ENCODE results near the gene PLCD1.

The PLCD1 gene

GRCh38 chr3:38016847-38017444, 12.5 kb downstream of the PLCD1 start:
- Histone ChIP-seq H3K9me3 (ENCODE audit: control insufficient read depth, low read length) (peaks cover 10% of the 10 kb centered on the region), H3K36me3 (ENCODE audit: control insufficient read depth, insufficient read depth, low read length) (peaks cover 53% of the 10 kb centered on the region), H3K27ac (ENCODE audit: low read depth, low read length, severe bottlenecking) (no peak overlapping the region), H3K4me1 (ENCODE audit: control insufficient read depth, insufficient read depth, low read length, poor library complexity, severe bottlenecking) (peaks cover 2% of the 10 kb centered on the region), H3K4me3 (ENCODE audit: extremely low read depth, insufficient read depth, low read length, poor library complexity, severe bottlenecking) (no peak overlapping the region)
- 80 to 86% methylated on average over 4 to 6 of the region's 6 CpGs for WGBS, 2 experiments (ENCODE audit: insufficient coverage in 2 of 2)

DNA sequence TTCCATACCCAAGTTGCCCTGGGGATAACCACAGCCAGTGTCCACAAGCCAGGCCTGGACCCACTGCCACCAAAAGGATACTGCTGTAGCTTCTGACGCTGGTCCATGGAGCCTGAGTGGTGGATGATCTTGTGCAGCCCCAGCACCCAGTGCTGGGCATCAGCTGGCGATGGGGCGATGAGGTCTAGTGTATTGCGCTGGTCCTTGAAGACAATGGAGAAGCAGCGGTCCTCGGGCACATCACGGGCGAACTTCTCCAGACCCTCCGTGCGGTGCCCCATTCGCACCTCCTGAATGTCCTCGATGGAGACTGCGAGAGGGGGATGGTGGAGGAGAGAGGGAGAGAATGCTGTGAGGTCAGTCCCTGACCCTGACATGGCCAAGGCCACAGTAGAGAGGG, 13.0 kb downstream of the PLCD1 start:
- no peak overlapping the region for H3K4me3 ChIP-seq (ENCODE audit: extremely low read depth, insufficient read depth, low read length, poor library complexity, severe bottlenecking)
- peaks cover 10% of the 10 kb centered on the region for H3K9me3 ChIP-seq (ENCODE audit: control insufficient read depth, low read length)
- H3K36me3 ChIP-seq (ENCODE audit: control insufficient read depth, insufficient read depth, low read length): peaks cover 53% of the 10 kb centered on the region
- WGBS, 2 experiments (ENCODE audit: insufficient coverage in 2 of 2): 98 to 99% methylated on average over 8 to 13 of the region's 13 CpGs
- no peak overlapping the region for H3K27ac ChIP-seq (ENCODE audit: low read depth, low read length, severe bottlenecking)
- no peaks in the 10 kb centered on the region for H3K4me1 ChIP-seq (ENCODE audit: control insufficient read depth, insufficient read depth, low read length, poor library complexity, severe bottlenecking)

DNA sequence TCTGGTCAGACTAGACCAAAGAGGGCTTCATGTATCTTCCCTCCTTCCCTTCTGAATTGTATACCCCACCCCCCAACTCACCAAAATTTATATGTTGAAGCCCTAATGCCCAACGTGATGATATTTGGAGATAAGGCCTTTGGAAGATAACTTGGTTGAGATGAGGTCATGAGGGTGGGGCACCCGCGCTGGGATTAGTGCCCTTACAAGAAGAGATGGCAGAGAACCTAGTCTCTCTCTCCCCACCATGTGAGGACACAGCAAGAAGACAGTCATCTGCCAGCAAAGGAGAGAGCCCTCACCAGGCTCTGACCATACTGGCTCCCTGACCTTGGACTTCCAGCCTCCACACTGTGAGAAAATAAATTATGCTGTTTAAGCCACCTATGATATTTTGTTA, 13.5 kb downstream of the PLCD1 start:
- Histone ChIP-seq H3K36me3 (ENCODE audit: control insufficient read depth, insufficient read depth, low read length) (peaks cover 53% of the 10 kb centered on the region), H3K27ac (ENCODE audit: low read depth, low read length, severe bottlenecking) (no peak overlapping the region)
- WGBS, 2 experiments (ENCODE audit: insufficient coverage in 2 of 2): 100% methylated on average over 2 of the region's 3 CpGs; no CpG with 5 or more reads in 1 of the 2 experiments

GRCh38 chr3:38015485-38015884, 14.0 kb downstream of the PLCD1 start:
- no peak overlapping the region for H3K4me3 ChIP-seq (ENCODE audit: extremely low read depth, insufficient read depth, low read length, poor library complexity, severe bottlenecking)
- H3K36me3 ChIP-seq (ENCODE audit: control insufficient read depth, insufficient read depth, low read length): peaks cover 54% of the 10 kb centered on the region
- H3K27ac ChIP-seq (ENCODE audit: low read depth, low read length, severe bottlenecking): no peak overlapping the region
- peaks cover 10% of the 10 kb centered on the region for H3K9me3 ChIP-seq (ENCODE audit: control insufficient read depth, low read length)
- 100% methylated on average over 1 to 2 of the region's 3 CpGs for WGBS, 2 experiments (ENCODE audit: insufficient coverage in 2 of 2)
- H3K4me1 ChIP-seq (ENCODE audit: control insufficient read depth, insufficient read depth, low read length, poor library complexity, severe bottlenecking): no peaks in the 10 kb centered on the region

More for the DNA sequence above, 13.5 kb downstream of the PLCD1 start:
- Histone ChIP-seq H3K4me1 (ENCODE audit: control insufficient read depth, insufficient read depth, low read length, poor library complexity, severe bottlenecking) (no peaks in the 10 kb centered on the region), H3K9me3 (ENCODE audit: control insufficient read depth, low read length) (peaks cover 10% of the 10 kb centered on the region), H3K4me3 (ENCODE audit: extremely low read depth, insufficient read depth, low read length, poor library complexity, severe bottlenecking) (no peak overlapping the region)

GRCh38 chr3:38011111-38011510, 18.3 kb downstream of the PLCD1 start:
- H3K27ac ChIP-seq (ENCODE audit: low read depth, low read length, severe bottlenecking): no peak overlapping the region
- H3K4me3 ChIP-seq (ENCODE audit: extremely low read depth, insufficient read depth, low read length, poor library complexity, severe bottlenecking): no peak overlapping the region
- peaks cover 5% of the 10 kb centered on the region for H3K9me3 ChIP-seq (ENCODE audit: control insufficient read depth, low read length)
- no peaks in the 10 kb centered on the region for H3K4me1 ChIP-seq (ENCODE audit: control insufficient read depth, insufficient read depth, low read length, poor library complexity, severe bottlenecking)
- 92 to 94% methylated on average over 18 to 21 of the region's 21 CpGs for WGBS, 2 experiments (ENCODE audit: insufficient coverage in 2 of 2)
- peaks cover 41% of the 10 kb centered on the region for H3K36me3 ChIP-seq (ENCODE audit: control insufficient read depth, insufficient read depth, low read length)

DNA sequence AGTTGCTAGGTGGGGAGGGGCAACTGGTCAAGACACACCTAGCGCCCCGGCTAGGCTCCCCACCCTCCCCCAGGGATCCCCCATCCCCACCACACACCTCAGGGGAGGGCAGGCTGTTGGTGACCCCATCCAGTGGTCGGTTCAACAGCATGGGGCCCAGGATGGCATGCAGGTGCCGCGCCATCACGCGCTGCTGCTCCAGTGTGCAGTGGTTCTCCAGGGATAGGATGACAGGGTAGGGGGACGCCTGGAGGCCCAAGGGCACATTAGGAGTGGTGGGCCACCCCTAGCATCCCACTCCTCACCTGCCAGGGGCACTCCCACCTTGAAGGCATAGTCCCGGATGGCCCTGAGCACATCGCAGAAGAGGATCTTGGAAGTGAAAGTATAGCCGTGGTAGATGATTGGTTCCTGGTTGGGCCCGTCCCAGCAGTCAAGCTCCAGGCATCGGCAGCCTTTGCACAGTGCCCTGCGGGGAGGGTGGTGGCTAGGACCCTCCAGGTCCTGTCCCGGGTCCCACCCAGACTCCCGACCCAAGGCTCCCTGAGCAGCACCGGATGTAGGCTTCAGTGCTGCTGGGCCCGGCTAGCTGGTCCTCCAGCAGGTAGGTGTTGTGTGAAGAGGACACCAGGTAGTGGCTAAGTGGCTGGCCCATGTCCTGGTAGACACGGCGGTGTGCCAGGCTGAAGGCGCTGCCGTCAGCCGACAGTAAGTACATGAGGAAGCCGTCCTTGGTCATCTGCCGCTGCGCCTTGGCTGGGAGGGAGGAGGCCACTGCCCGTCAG, 19.4 kb downstream of the PLCD1 start:
- 97 to 99% methylated on average over 19 to 21 of the region's 27 CpGs for WGBS, 2 experiments (ENCODE audit: insufficient coverage in 2 of 2)
- Histone ChIP-seq H3K9me3 (ENCODE audit: control insufficient read depth, low read length) (no peaks in the 10 kb centered on the region), H3K4me3 (ENCODE audit: extremely low read depth, insufficient read depth, low read length, poor library complexity, severe bottlenecking) (no peak overlapping the region), H3K27ac (ENCODE audit: low read depth, low read length, severe bottlenecking) (no peak overlapping the region), H3K4me1 (ENCODE audit: control insufficient read depth, insufficient read depth, low read length, poor library complexity, severe bottlenecking) (no peaks in the 10 kb centered on the region), H3K36me3 (ENCODE audit: control insufficient read depth, insufficient read depth, low read length) (peaks cover 30% of the 10 kb centered on the region)

DNA sequence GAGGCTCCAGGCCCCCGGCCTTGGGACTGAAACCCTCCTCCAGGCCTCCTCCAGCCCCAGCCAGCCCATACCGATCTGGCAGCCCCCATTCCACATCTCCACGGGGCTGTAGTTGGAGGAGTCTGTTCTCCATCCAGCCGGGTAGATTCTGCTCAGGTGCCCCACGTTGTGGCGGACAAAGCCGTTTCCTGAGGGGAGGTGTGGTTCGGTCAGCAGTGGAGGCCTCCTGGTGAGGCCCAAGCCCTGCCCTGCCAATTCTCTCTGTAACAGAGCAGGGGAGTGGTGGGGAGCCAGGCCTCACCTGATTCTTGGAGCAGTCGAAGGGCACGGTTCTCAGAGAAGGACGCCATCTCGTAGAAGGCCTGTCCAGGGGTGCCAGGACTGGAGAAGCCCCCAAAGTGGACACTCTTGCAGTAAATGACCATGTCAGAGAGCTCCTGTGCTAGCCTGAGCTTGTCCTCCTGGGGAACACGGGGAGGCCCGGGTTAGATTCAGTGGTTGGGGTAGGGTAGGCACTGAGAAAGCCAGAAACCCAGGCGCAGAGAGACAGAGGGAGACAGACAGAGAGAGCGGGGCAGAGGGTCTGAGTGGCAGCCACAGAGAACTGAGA, 20.4 kb downstream of the PLCD1 start:
- 89 to 93% methylated on average over 14 to 15 of the region's 16 CpGs for WGBS, 2 experiments (ENCODE audit: insufficient coverage in 2 of 2)
- no peaks in the 10 kb centered on the region for H3K4me1 ChIP-seq (ENCODE audit: control insufficient read depth, insufficient read depth, low read length, poor library complexity, severe bottlenecking)
- H3K4me3 ChIP-seq (ENCODE audit: extremely low read depth, insufficient read depth, low read length, poor library complexity, severe bottlenecking): no peak overlapping the region
- H3K9me3 ChIP-seq (ENCODE audit: control insufficient read depth, low read length): no peaks in the 10 kb centered on the region
- no peak overlapping the region for H3K27ac ChIP-seq (ENCODE audit: low read depth, low read length, severe bottlenecking)
- peaks cover 21% of the 10 kb centered on the region for H3K36me3 ChIP-seq (ENCODE audit: control insufficient read depth, insufficient read depth, low read length)

DNA sequence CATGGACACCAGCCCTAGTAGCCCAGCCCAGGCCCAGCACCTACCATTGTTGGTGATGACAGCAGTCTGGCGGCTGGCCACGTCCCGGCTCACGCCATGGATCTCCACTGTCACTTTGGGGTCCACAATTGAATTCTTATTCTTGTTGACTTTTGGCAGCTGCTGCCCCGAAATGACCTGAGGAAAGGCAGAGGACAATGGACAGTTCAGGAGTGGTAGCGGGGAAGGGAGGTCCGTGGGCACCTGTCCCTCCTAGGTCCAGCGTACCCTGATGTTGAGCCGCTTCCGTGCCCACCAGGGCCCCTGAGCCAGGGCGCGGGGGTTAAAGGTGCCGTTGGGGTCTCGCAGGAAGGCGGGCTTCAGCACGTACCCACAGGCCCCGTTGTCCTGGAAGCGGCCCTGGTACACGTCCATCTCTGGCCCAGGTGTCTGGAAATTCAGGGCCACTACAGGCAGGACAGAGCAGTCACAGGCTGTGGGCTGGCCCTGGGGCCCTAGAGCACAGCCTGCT, 21.2 kb downstream of the PLCD1 start:
- no peaks in the 10 kb centered on the region for H3K4me1 ChIP-seq (ENCODE audit: control insufficient read depth, insufficient read depth, low read length, poor library complexity, severe bottlenecking)
- H3K4me3 ChIP-seq (ENCODE audit: extremely low read depth, insufficient read depth, low read length, poor library complexity, severe bottlenecking): no peak overlapping the region
- no peak overlapping the region for H3K27ac ChIP-seq (ENCODE audit: low read depth, low read length, severe bottlenecking)
- no peaks in the 10 kb centered on the region for H3K9me3 ChIP-seq (ENCODE audit: control insufficient read depth, low read length)
- 96 to 98% methylated on average over 18 to 19 of the region's 19 CpGs for WGBS, 2 experiments (ENCODE audit: insufficient coverage in 2 of 2)
- H3K36me3 ChIP-seq (ENCODE audit: control insufficient read depth, insufficient read depth, low read length): peaks cover 16% of the 10 kb centered on the region

- H3K9me3 ChIP-seq (ENCODE audit: control insufficient read depth, low read length): no peaks in the 10 kb centered on the region
- H3K4me3 ChIP-seq (ENCODE audit: extremely low read depth, insufficient read depth, low read length, poor library complexity, severe bottlenecking): no peak overlapping the region
- peaks cover 13% of the 10 kb centered on the region for H3K36me3 ChIP-seq (ENCODE audit: control insufficient read depth, insufficient read depth, low read length)
- H3K27ac ChIP-seq (ENCODE audit: low read depth, low read length, severe bottlenecking): no peak overlapping the region
- H3K4me1 ChIP-seq (ENCODE audit: control insufficient read depth, insufficient read depth, low read length, poor library complexity, severe bottlenecking): no peaks in the 10 kb centered on the region
- 97 to 100% methylated on average over 4 to 7 of the region's 7 CpGs for WGBS, 2 experiments (ENCODE audit: insufficient coverage in 2 of 2)
Observed at GRCh38 chr3:38007754-38008090, 21.7 kb downstream of the PLCD1 start.

DNA sequence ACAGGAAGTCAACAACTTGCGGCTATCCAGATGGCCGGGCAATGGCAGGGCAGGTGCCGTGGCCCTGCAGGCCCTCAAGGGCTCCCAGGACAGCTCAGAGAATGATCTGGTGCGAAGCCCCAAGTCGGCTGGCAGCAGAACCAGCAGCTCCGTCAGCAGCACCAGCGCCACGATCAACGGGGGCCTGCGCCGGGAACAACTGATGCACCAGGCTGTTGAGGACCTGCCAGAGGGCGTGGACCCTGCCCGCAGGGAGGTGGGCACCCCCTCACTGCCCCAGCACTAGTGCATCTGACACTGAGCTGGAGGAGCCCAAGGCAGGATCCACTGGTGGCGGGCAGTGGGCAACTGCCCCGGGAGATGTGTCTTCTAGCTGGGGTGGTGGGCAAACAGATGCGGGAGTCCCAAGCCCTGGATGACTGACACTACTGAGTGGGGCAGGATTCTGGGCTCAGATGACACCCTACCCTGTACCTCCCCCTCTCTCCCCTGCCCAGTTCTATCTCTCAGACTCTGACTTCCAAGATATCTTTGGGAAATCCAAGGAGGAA, 22.9 kb downstream of the PLCD1 start:
- 97 to 98% methylated on average over 11 to 14 of the region's 16 CpGs for WGBS, 2 experiments (ENCODE audit: insufficient coverage in 2 of 2)
- no peak overlapping the region for H3K4me3 ChIP-seq (ENCODE audit: extremely low read depth, insufficient read depth, low read length, poor library complexity, severe bottlenecking)
- H3K27ac ChIP-seq (ENCODE audit: low read depth, low read length, severe bottlenecking): no peak overlapping the region
- H3K9me3 ChIP-seq (ENCODE audit: control insufficient read depth, low read length): no peaks in the 10 kb centered on the region
- H3K36me3 ChIP-seq (ENCODE audit: control insufficient read depth, insufficient read depth, low read length): peaks cover 13% of the 10 kb centered on the region
- no peaks in the 10 kb centered on the region for H3K4me1 ChIP-seq (ENCODE audit: control insufficient read depth, insufficient read depth, low read length, poor library complexity, severe bottlenecking)

All from mesodermal cell (in vitro differentiated cells).